HepG2 (cell line): ENCODE results near the gene AKR7A3. TPM values are rescaled to one million over a fixed set of nuclear protein-coding genes. Genes with fewer than 3 reads are reported as not detected.
A peak's percentile ranks its signal among the peaks of the same experiment; 100 is the strongest.

ENCODE experiments used
- ARID4A ChIP-seq: sonication (generic); formaldehyde crosslinking; IDR thresholded peaks from 2 replicates; pipeline ENCODE4 v1.5.0; 2020; ENCODE audit warnings: mild to moderate bottlenecking, missing genetic modification reagents, borderline replicate concordance
- ATF6 ChIP-seq: sonication (generic); formaldehyde crosslinking; conservative IDR thresholded peaks from 2 replicates; pipeline ENCODE4 v1.4.0; 2020; ENCODE audit warnings: missing genetic modification reagents
- ATM ChIP-seq: fragments of 450-650 bp; IDR thresholded peaks from 2 replicates; pipeline ENCODE4 v1.7.1; 2017; ENCODE audit warnings: mild to moderate bottlenecking, borderline replicate concordance
- BCL3 ChIP-seq: sonication (generic); formaldehyde crosslinking; IDR thresholded peaks from 2 replicates; pipeline ENCODE4 v1.5.1; 2020; ENCODE audit warnings: mild to moderate bottlenecking, missing genetic modification reagents, moderate library complexity
- MED1 ChIP-seq: sonication (generic); formaldehyde crosslinking; IDR thresholded peaks from 2 replicates; pipeline ENCODE4 v1.4.0; 2020; ENCODE audit warnings: missing genetic modification reagents
- NCOA1 ChIP-seq: sonication (generic); formaldehyde crosslinking; IDR thresholded peaks from 2 replicates; pipeline ENCODE4 v1.9.0; 2021; ENCODE audit warnings: missing genetic modification reagents
- NCOA2 ChIP-seq: sonication (generic); formaldehyde crosslinking; IDR thresholded peaks from 2 replicates; pipeline ENCODE4 v1.8.0; 2022; ENCODE audit warnings: inconsistent platforms
- NFKBIZ ChIP-seq: IDR thresholded peaks from 2 replicates; pipeline ENCODE4 v1.6.1; 2018; ENCODE audit warnings: missing genetic modification reagents, missing compliant biosample characterization
- POGK ChIP-seq: sonication (generic); formaldehyde crosslinking; conservative IDR thresholded peaks from 2 replicates; pipeline ENCODE4 v1.8.0; 2022; ENCODE audit warnings: mild to moderate bottlenecking, moderate library complexity, missing genetic modification reagents
- POLR2AphosphoS5 ChIP-seq: IDR thresholded peaks from 2 replicates; pipeline ENCODE4 v1.6.1; 2012; ENCODE audit warnings: low read depth, low read length
- PPARG ChIP-seq: conservative IDR thresholded peaks from 2 replicates; pipeline ENCODE4 v1.6.1; 2016; ENCODE audit warnings: missing biosample characterization, missing genetic modification reagents
- RFX1 ChIP-seq: fragments of 450-650 bp; IDR thresholded peaks from 2 replicates; pipeline ENCODE4 v1.6.1; 2017
- SATB2 ChIP-seq: sonication (generic); formaldehyde crosslinking; IDR thresholded peaks from 2 replicates; pipeline ENCODE4 v1.5.0; 2020; ENCODE audit warnings: missing genetic modification reagents
- SMAD1 ChIP-seq: sonication (generic); formaldehyde crosslinking; IDR thresholded peaks from 2 replicates; pipeline ENCODE4 v1.4.0; 2020; ENCODE audit warnings: missing genetic modification reagents, low read depth, mild to moderate bottlenecking, borderline replicate concordance
- SPEN ChIP-seq: sonication (generic); formaldehyde crosslinking; IDR thresholded peaks from 2 replicates; pipeline ENCODE4 v1.5.1; 2020; ENCODE audit warnings: low read depth, mild to moderate bottlenecking, missing genetic modification reagents
- TFAP4 ChIP-seq: sonication (generic); IDR thresholded peaks from 2 replicates; pipeline ENCODE4 v1.6.1; 2016; ENCODE audit warnings: low read depth, borderline replicate concordance
- TOE1 ChIP-seq: sonication (generic); formaldehyde crosslinking; IDR thresholded peaks from 2 replicates; pipeline ENCODE4 v1.4.0; 2020; ENCODE audit warnings: mild to moderate bottlenecking, missing genetic modification reagents
- YEATS4 ChIP-seq: sonication (generic); formaldehyde crosslinking; IDR thresholded peaks from 2 replicates; pipeline ENCODE4 v1.4.0; 2020; ENCODE audit warnings: missing genetic modification reagents, borderline replicate concordance
- ZKSCAN1 ChIP-seq: fragments of 150-350 bp; IDR thresholded peaks from 2 replicates; pipeline ENCODE4 v1.6.1; 2014; ENCODE audit warnings: low read length
- ZNF484 ChIP-seq: sonication (generic); formaldehyde crosslinking; IDR thresholded peaks from 2 replicates; pipeline ENCODE4 v1.5.1; 2020; ENCODE audit warnings: mild to moderate bottlenecking, low read depth, missing genetic modification reagents, borderline replicate concordance
- ZNF607 ChIP-seq: sonication (generic); formaldehyde crosslinking; IDR thresholded peaks from 2 replicates; pipeline ENCODE4 v1.5.1; 2020; ENCODE audit warnings: missing genetic modification reagents, mild to moderate bottlenecking, borderline replicate concordance
- ZNF777 ChIP-seq: sonication (generic); formaldehyde crosslinking; IDR thresholded peaks from 2 replicates; pipeline ENCODE4 v1.4.0; 2020; ENCODE audit warnings: missing genetic modification reagents
- polyA plus RNA-seq, 8 experiments: library from polyadenylated mRNA; depleted of rRNA in 3 of 8; stranded (reverse) in 7 of 8; unstranded in 1 of 8; fragments of >200 nt; fragmentation: Illumina TruSeq in 4 of 8; extraction: Trizol in 4 of 8; gene quantifications; 2 replicates each; pipeline versions ENCODE4 v1.2.1 to v1.2.3, GENCODE V29; 2011 to 2016; ENCODE audit warnings: low read depth in 4 of 8, missing spikeins in 1 of 8, mixed read lengths in 1 of 8; ENCODE audit not compliant: insufficient read depth in 1 of 8
- total RNA-seq, 5 experiments: library from RNA; depleted of rRNA; stranded (reverse); fragments of >200 nt; fragmentation: Illumina TruSeq; extraction: Trizol; gene quantifications; 2 replicates each; pipeline ENCODE4 v1.2.3, GENCODE V29; 2016; ENCODE audit warnings: low read depth in 1 of 5

AKR7A3 gene
- total and polyA plus RNA-seq, 2 of the 13 experiments (the other 11 are each of a cell fraction or from before 2014, with no cell fraction given) = 0.58 to 1.00 TPM

GRCh38 chr1:19338323-19338762, 49.8 kb upstream of the AKR7A3 start (continued):
- TF ChIP-seq ATF6 (CRISPR knock-in tag) = no peak
- peak; percentile 65 for TF ChIP-seq POLR2AphosphoS5
- TF ChIP-seq SATB2 = no peak
- TF ChIP-seq PPARG = no peak
- TF ChIP-seq NFKBIZ (CRISPR knock-in tag) = no peak
- no peak for TF ChIP-seq ZKSCAN1
- no peak for TF ChIP-seq NCOA1
- TF ChIP-seq SPEN = 0 out of 2 replicates have a peak, but pooled peaks have one; percentile 52
- TF ChIP-seq POGK (CRISPR knock-in tag) = peak; percentile 89
- peak; percentile 72 for TF ChIP-seq YEATS4 (CRISPR knock-in tag)
- peak; percentile 14; the same call in 1 of the 2 replicates for TF ChIP-seq NCOA2 (CRISPR knock-in tag)
- peak; percentile 46; the same call in 1 of the 2 replicates for TF ChIP-seq ZNF607
- no peak for TF ChIP-seq ZNF777 (CRISPR knock-in tag)
- TF ChIP-seq RFX1 = no peak
- 0 out of 2 replicates have a peak, but pooled peaks have one; percentile 60 for TF ChIP-seq SMAD1
- TF ChIP-seq ZNF484 = no peak
- peak; percentile 80; the same call in 1 of the 2 replicates for TF ChIP-seq ARID4A
- TF ChIP-seq BCL3 (CRISPR knock-in tag) = no peak
- TF ChIP-seq ATM = no peak
- TF ChIP-seq TFAP4 = peak; percentile 55; the same call in 1 of the 2 replicates
- TF ChIP-seq TOE1 = no peak
- TF ChIP-seq MED1 (CRISPR knock-in tag) = peak; percentile 68
